GM12878 (cell line): ENCODE measurements around the gene CCDC87. TPM values are rescaled to one million over a fixed set of nuclear protein-coding genes. Genes with fewer than 3 reads are reported as not detected.

Experiments
- ATAC-seq: fragments of 200-7000 bp; cut with Tn5 transposase; 3 replicates; pipeline ENCODE4 v1.9.1; 2020; ENCODE audit warnings: mild to moderate bottlenecking, moderate library complexity
- BruUV-seq: library from RNA; stranded (reverse); fragments of 400-500 nt; replicated peaks from 2 replicates; lab custom pipeline; 2021; lab: Mats Ljungman, UMichigan
- CTCF ChIA-PET: fragments of 300-600 bp; sonication (Branson Sonifier 250); formaldehyde crosslinking; extraction: SDS; loops from one replicate; lab custom pipeline; 2021; ENCODE audit warnings: inconsistent platforms; lab: Yijun Ruan, JAX
- POLR2A ChIA-PET: fragments of 350-600 bp; formaldehyde crosslinking; extraction: SDS; loops from one replicate; lab custom pipeline; 2021; ENCODE audit warnings: inconsistent platforms; lab: Charles Lee
- RAD21 ChIA-PET: fragments of 300-600 bp; sonication (Branson Sonifier 250); formaldehyde crosslinking; loops from one replicate; lab custom pipeline; 2023; ENCODE audit warnings: antibody characterized with exemption; ENCODE audit not compliant: unreplicated experiment; lab: Charles Lee
- SMC1A ChIA-PET: fragments of 300-600 bp; sonication (Branson Sonifier 250); formaldehyde crosslinking; loops from one replicate; lab custom pipeline; 2023; ENCODE audit not compliant: unreplicated experiment, uncharacterized antibody; lab: Charles Lee
- DNase-seq: peaks from one replicate; pipeline ENCODE4 v3.0.0-alpha.2; 2011; ENCODE audit warnings: low read depth, low spot score
- FAIRE-seq: peaks from 3 replicates; lab custom pipeline; 2011; peaks lifted over from hg19 to GRCh38; lab: Jason Lieb, UNC
- H2AFZ ChIP-seq: 2 replicates; pipeline ENCODE4 v1.6.0; 2011; ENCODE audit warnings: low read depth, low read length, control low read depth; ENCODE audit not compliant: control insufficient read depth
- H3K27ac ChIP-seq: 2 replicates; pipeline ENCODE4 v1.5.1; 2011; ENCODE audit warnings: control low read depth; ENCODE audit not compliant: control insufficient read depth, insufficient read depth
- H3K27me3 ChIP-seq, 2 experiments: replicated peaks in 1 of 2; 2 replicates each; pipeline versions ENCODE4 v1.6.0 to v1.6.1; 2011; ENCODE audit warnings: low read length in 1 of 2; ENCODE audit not compliant: control insufficient read depth in 2 of 2, insufficient read depth in 2 of 2
- H3K36me3 ChIP-seq, 2 experiments: 2 replicates each; pipeline ENCODE4 v1.5.1; 2011; ENCODE audit warnings: low read length in 1 of 2; ENCODE audit not compliant: control insufficient read depth in 2 of 2, insufficient read depth in 2 of 2
- H3K4me1 ChIP-seq: 2 replicates; pipeline ENCODE4 v1.6.1; 2011; ENCODE audit warnings: mild to moderate bottlenecking, low read length, moderate library complexity, mixed read lengths; ENCODE audit not compliant: control insufficient read depth, insufficient read depth
- H3K4me2 ChIP-seq: 2 replicates; pipeline ENCODE4 v1.6.0; 2011; ENCODE audit warnings: control low read depth; ENCODE audit not compliant: control insufficient read depth, insufficient read depth
- H3K4me3 ChIP-seq: fragments of 200-600 bp; sonication (generic); 2 replicates; pipeline ENCODE4 v1.5.1; 2016
- H3K79me2 ChIP-seq: 2 replicates; pipeline ENCODE4 v1.6.0; 2011; ENCODE audit warnings: low read length; ENCODE audit not compliant: control insufficient read depth, insufficient read depth
- H3K9ac ChIP-seq: 2 replicates; pipeline ENCODE4 v1.8.0; 2011; ENCODE audit warnings: low read length, control low read depth, mixed read lengths; ENCODE audit not compliant: control insufficient read depth, insufficient read depth
- H3K9me3 ChIP-seq: replicated peaks from 3 replicates; pipeline ENCODE4 v1.5.1; 2011; ENCODE audit warnings: mild to moderate bottlenecking, low read length; ENCODE audit not compliant: control insufficient read depth, insufficient read depth
- H4K20me1 ChIP-seq: 2 replicates; pipeline ENCODE4 v1.6.0; 2011; ENCODE audit not compliant: control insufficient read depth, insufficient read depth
- BCL3 ChIP-seq: IDR thresholded peaks from 2 replicates; pipeline ENCODE4 v1.6.1; 2011; ENCODE audit warnings: borderline replicate concordance, low read depth, mild to moderate bottlenecking, moderate library complexity, low read length; ENCODE audit not compliant: insufficient read depth, poor library complexity, severe bottlenecking
- E2F8 ChIP-seq: fragments of 450-650 bp; IDR thresholded peaks from 2 replicates; pipeline ENCODE4 v1.6.1; 2018; ENCODE audit warnings: mild to moderate bottlenecking, low read depth, moderate library complexity; ENCODE audit not compliant: partially characterized antibody
- ETV6 ChIP-seq, 2 experiments: fragments of 450-650 bp in 1 of 2; IDR thresholded peaks in 1 of 2; conservative IDR thresholded peaks in 1 of 2; 2 replicates each; pipeline ENCODE4 v1.6.1; 2014; ENCODE audit warnings: antibody characterized with exemption in 1 of 2, borderline replicate concordance in 1 of 2, low read depth in 1 of 2, mild to moderate bottlenecking in 1 of 2, moderate library complexity in 1 of 2
- GABPA ChIP-seq: IDR thresholded peaks from 2 replicates; pipeline ENCODE4 v1.6.1; 2014; ENCODE audit warnings: antibody characterized with exemption, low read depth, mild to moderate bottlenecking, inconsistent platforms
- JUNB ChIP-seq: IDR thresholded peaks from 2 replicates; pipeline ENCODE4 v1.6.1; 2016; ENCODE audit warnings: antibody characterized with exemption, mild to moderate bottlenecking
- NBN ChIP-seq: fragments of 450-650 bp; IDR thresholded peaks from 2 replicates; pipeline ENCODE4 v1.6.1; 2016
- NFYB ChIP-seq: IDR thresholded peaks from 2 replicates; pipeline ENCODE4 v1.6.1; 2011; ENCODE audit warnings: low read depth, mild to moderate bottlenecking, low read length, improper control_type of control experiment, moderate library complexity; ENCODE audit not compliant: insufficient read depth
- PML ChIP-seq: IDR thresholded peaks from 2 replicates; pipeline ENCODE4 v1.6.1; 2012; ENCODE audit warnings: low read length, inconsistent platforms
- POU2F2 ChIP-seq: IDR thresholded peaks from 3 replicates; pipeline ENCODE4 v1.6.1; 2011; ENCODE audit warnings: low read depth, mild to moderate bottlenecking, low read length, borderline replicate concordance
- TARDBP ChIP-seq: IDR thresholded peaks from 2 replicates; pipeline ENCODE4 v1.6.1; 2016; ENCODE audit warnings: borderline replicate concordance
- WRNIP1 ChIP-seq: IDR thresholded peaks from 2 replicates; pipeline ENCODE4 v1.6.1; 2011; ENCODE audit warnings: low read depth, low read length, improper control_type of control experiment, borderline replicate concordance
- ZNF687 ChIP-seq: fragments of 450-650 bp; IDR thresholded peaks from 2 replicates; pipeline ENCODE4 v1.6.1; 2017; ENCODE audit warnings: mild to moderate bottlenecking, moderate library complexity
- WGBS: methylation state at CpG from one replicate; pipeline ENCODE4 v1.1.6; 2016; ENCODE audit warnings: low lambda C conversion rate; ENCODE audit not compliant: insufficient replicate concordance, insufficient coverage; ENCODE audit errors: missing lambda C conversion rate; 5-methylcytosine and 5-hydroxymethylcytosine counted together
- in situ Hi-C: fragments of 300-500 bp; cut with MboI; formaldehyde crosslinking; loops from 9 replicates; pipeline ENCODE4 v1.14.3; 2018; ENCODE audit warnings: mixed read lengths
- intact Hi-C: fragments of 100-400 bp; cut with micrococcal nuclease; formaldehyde crosslinking; loops from one replicate; pipeline ENCODE4 v1.14.2; 2022; ENCODE audit not compliant: unreplicated experiment
- polyA plus RNA-seq, 11 experiments: library from polyadenylated mRNA; depleted of rRNA in 4 of 11; unstranded in 6 of 11; stranded (reverse) in 5 of 11; fragments of >200 nt; fragmentation: Nextera tagmentation in 4 of 11; fragmentation: Illumina TruSeq in 1 of 11; extraction: Ambion mirVana in 4 of 11; extraction: Trizol in 1 of 11; gene quantifications; 1 replicate in 1 of 11; 2 replicates in 10 of 11; pipeline versions ENCODE4 v1.2.1 to v1.2.3, GENCODE V29; 2011 to 2016; ENCODE audit warnings: inconsistent platforms in 2 of 11, missing spikeins in 2 of 11, low read depth in 1 of 11
- total RNA-seq, 4 experiments: library from RNA; depleted of rRNA in 3 of 4; stranded (reverse); fragments of >200 nt in 3 of 4; fragmentation: Illumina TruSeq in 1 of 4; extraction: Trizol in 1 of 4; gene quantifications; 2 replicates each; pipeline versions ENCODE4 v1.2.1 to v1.2.3, GENCODE V29; 2013 to 2021

The CCDC87 gene
- total and polyA plus RNA-seq, 10 of the 15 experiments (the other 5 are each of a cell fraction or from before 2014, with no cell fraction given), result 0.02 to 0.17 (median 0.09) TPM; not detected in 3

- peaks cover 14% of the 10 kb centered on the region for H4K20me1 ChIP-seq
- H3K9ac ChIP-seq, result peak within 1 kb of the TSS; percentile 97
- peaks cover 5 to 26% of the 10 kb centered on the region in 2 experiments for H3K36me3 ChIP-seq
- H3K4me1 ChIP-seq, result peaks cover 17% of the 10 kb centered on the region
- 2% methylated on average over 63 of the region's 63 CpGs for WGBS
- peak within 1 kb of the TSS; percentile 90 for H3K4me3 ChIP-seq
- FAIRE-seq, result peak; percentile 96
- no peaks in the 10 kb centered on the region for H3K27me3 ChIP-seq
- SMC1A ChIA-PET, result interaction anchor here (0.7 to 3.6 kb wide), 26 partner anchors 9 to 126 kb away, joined by 3 to 21 read pairs (median 5); partner anchors contain the start of genes ACTN3, RBM14, RBM4B and ZDHHC24
- in situ Hi-C loops (no loop called here), intact Hi-C loops (no loop called here)
- H2AFZ ChIP-seq, result peak within 1 kb of the TSS; percentile 66
- CTCF ChIA-PET, result interaction anchor here (0.6 to 7.0 kb wide), 13 partner anchors 9 to 477 kb away, joined by 3 to 71 read pairs (median 6); partner anchors contain the start of genes CCDC87, CCS, DPP3 and RBM14
- POLR2A ChIA-PET, result interaction anchor here (0.6 to 4.3 kb wide), 21 partner anchors 8 to 266 kb away, joined by 3 to 105 read pairs (median 5); partner anchors contain the start of genes ACTN3, CCDC87, CCS and RBM14
- BruUV-seq, result no TSS peak
- peak; percentile 98 for DNase-seq
- RAD21 ChIA-PET, result interaction anchor here (0.6 to 3.5 kb wide), 17 partner anchors 9 to 195 kb away, joined by 3 to 36 read pairs (median 4); partner anchors contain the start of genes ACTN3, CCDC87, CCS and DPP3
- ATAC-seq, result peak; percentile 98
- no peaks in the 10 kb centered on the region for H3K9me3 ChIP-seq
- H3K4me2 ChIP-seq, result peak within 1 kb of the TSS; percentile 94
- H3K27ac ChIP-seq, result peak within 1 kb of the TSS; percentile 92
- H3K79me2 ChIP-seq, result peaks cover 81% of the 10 kb centered on the region
- peak; percentile 63 for TF ChIP-seq NBN
- TF ChIP-seq WRNIP1, result no peak
- TF ChIP-seq NFYB, result peak; percentile 98
- TF ChIP-seq PML, result peak; percentile 94
- no peak for TF ChIP-seq JUNB
- peak; percentile 86 for TF ChIP-seq BCL3
- TF ChIP-seq ZNF687, result peak; percentile 17
- peak; percentile 22 for TF ChIP-seq E2F8
- TF ChIP-seq TARDBP, result no peak
- peak; percentile 84; the same call in 2 of the 3 replicates for TF ChIP-seq POU2F2
- TF ChIP-seq GABPA, result no peak
- no peak for TF ChIP-seq ETV6 (conservative IDR thresholded peaks at IDR 0.05 in 1 of 2, IDR thresholded peaks at IDR 0.05 in 1 of 2; ENCODE audit: borderline replicate concordance in 1 of 2, low read depth in 1 of 2)
Measured at GRCh38 chr11:66638177-66639065, 45.6 kb upstream of the CCDC87 start, which contains the start of gene RBM4. Gene RBM4 (plus strand): TSS chr11:66638703. CDS start chr11:66639712, 1,009 bp downstream.
